Fibroblast of peridontal ligament (primary cell): ENCODE data around the gene MUC4.

ENCODE experiments used
- DNase-seq: peaks from one replicate; pipeline ENCODE4 v3.0.0-alpha.2; 2010; ENCODE audit errors: extremely low read depth

MUC4 gene

GRCh38 chr3:195811756-195812155, at the start of gene MUC4:
TSS of gene MUC4 (minus strand) at chr3:195811929. CDS start at chr3:195811817, 112 bp downstream.
- DNase-seq = no peak

GRCh38 chr3:195860456-195860855, 48.7 kb upstream of the MUC4 start:
- DNase-seq = no peak

- DNase-seq = no peak
Observed at GRCh38 chr3:195859846-195860411, 48.2 kb upstream of the MUC4 start.

- peak; percentile 71 for DNase-seq
Observed at GRCh38 chr3:195859061-195859845, 47.5 kb upstream of the MUC4 start.

- no peak for DNase-seq
Observed at GRCh38 chr3:195856410-195857084, 44.8 kb upstream of the MUC4 start.

- DNase-seq = no peak
Observed at GRCh38 chr3:195855471-195856409, 44.0 kb upstream of the MUC4 start.

- no peak for DNase-seq
Observed at GRCh38 chr3:195854628-195855294, 43.0 kb upstream of the MUC4 start.

- DNase-seq = no peak
Observed at GRCh38 chr3:195853996-195854395, 42.3 kb upstream of the MUC4 start.

- DNase-seq = no peak
Observed at GRCh38 chr3:195853036-195853435, 41.3 kb upstream of the MUC4 start.

- peak; percentile 94 for DNase-seq
Observed at GRCh38 chr3:195850857-195851543, 39.3 kb upstream of the MUC4 start.

- no peak for DNase-seq
Observed at GRCh38 chr3:195849322-195850074, 37.8 kb upstream of the MUC4 start.

GRCh38 chr3:195847055-195847950, 35.6 kb upstream of the MUC4 start:
- peak; percentile 22 for DNase-seq

- no peak for DNase-seq
Observed at GRCh38 chr3:195845483-195845882, 33.8 kb upstream of the MUC4 start.

- DNase-seq = no peak
Observed at GRCh38 chr3:195844671-195845218, 33.0 kb upstream of the MUC4 start.

- no peak for DNase-seq
Observed at GRCh38 chr3:195839260-195840010, 27.7 kb upstream of the MUC4 start.

GRCh38 chr3:195838714-195839113, 27.0 kb upstream of the MUC4 start:
- DNase-seq = no peak

- DNase-seq = no peak
Observed at GRCh38 chr3:195836476-195837135, 24.9 kb upstream of the MUC4 start.
